Epithelial cell of proximal tubule (primary cell): ENCODE data around the gene KIAA1217. TPM values are rescaled to one million over a fixed set of nuclear protein-coding genes. Genes with fewer than 3 reads are reported as not detected.

ENCODE experiments used
- DNase-seq: peaks from one replicate; pipeline ENCODE4 v3.0.0-alpha.2; 2011; ENCODE audit warnings: low read depth
- H3K4me3 ChIP-seq: 2 replicates; pipeline ENCODE4 v1.5.1; 2011; ENCODE audit warnings: low read depth, mild to moderate bottlenecking, low read length
- total RNA-seq: library from RNA; depleted of rRNA; stranded (reverse); fragments of >200 nt; gene quantifications from 2 replicates; pipeline ENCODE4 v1.2.3, GENCODE V29; 2015
- TF ChIP-seq, protein P1 (sequence below): conservative IDR thresholded peaks from 2 replicates; pipeline ENCODE4 v1.5.1; 2012; ENCODE audit warnings: low read depth, mild to moderate bottlenecking, low read length

KIAA1217 gene
- total RNA-seq, 1 donor from 2014 or later: 20.2 TPM

DNA sequence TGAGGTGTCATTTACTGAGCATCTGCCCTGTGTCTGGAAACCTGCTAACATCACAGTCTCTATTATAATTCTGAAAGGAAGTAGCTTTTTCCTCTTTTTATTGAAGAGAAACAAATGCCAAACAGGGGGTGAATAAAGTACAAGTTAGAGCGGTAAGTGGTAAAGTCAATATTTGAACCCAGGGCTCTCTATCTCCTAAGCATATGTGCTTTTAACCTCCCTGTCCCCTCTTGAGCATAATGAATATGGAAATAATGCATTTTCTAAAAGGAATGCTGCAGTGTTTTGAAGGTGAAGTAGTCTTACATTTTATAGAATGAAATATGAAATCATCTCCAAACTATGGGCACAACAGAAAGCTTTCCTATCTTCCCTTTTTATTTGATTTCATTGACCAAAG is 196.7 kb downstream of the KIAA1217 start:
- DNase-seq: no peak
- TF ChIP-seq, protein P1, sequence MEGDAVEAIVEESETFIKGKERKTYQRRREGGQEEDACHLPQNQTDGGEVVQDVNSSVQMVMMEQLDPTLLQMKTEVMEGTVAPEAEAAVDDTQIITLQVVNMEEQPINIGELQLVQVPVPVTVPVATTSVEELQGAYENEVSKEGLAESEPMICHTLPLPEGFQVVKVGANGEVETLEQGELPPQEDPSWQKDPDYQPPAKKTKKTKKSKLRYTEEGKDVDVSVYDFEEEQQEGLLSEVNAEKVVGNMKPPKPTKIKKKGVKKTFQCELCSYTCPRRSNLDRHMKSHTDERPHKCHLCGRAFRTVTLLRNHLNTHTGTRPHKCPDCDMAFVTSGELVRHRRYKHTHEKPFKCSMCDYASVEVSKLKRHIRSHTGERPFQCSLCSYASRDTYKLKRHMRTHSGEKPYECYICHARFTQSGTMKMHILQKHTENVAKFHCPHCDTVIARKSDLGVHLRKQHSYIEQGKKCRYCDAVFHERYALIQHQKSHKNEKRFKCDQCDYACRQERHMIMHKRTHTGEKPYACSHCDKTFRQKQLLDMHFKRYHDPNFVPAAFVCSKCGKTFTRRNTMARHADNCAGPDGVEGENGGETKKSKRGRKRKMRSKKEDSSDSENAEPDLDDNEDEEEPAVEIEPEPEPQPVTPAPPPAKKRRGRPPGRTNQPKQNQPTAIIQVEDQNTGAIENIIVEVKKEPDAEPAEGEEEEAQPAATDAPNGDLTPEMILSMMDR: no peak
- H3K4me3 ChIP-seq: no peak overlapping the region

DNA sequence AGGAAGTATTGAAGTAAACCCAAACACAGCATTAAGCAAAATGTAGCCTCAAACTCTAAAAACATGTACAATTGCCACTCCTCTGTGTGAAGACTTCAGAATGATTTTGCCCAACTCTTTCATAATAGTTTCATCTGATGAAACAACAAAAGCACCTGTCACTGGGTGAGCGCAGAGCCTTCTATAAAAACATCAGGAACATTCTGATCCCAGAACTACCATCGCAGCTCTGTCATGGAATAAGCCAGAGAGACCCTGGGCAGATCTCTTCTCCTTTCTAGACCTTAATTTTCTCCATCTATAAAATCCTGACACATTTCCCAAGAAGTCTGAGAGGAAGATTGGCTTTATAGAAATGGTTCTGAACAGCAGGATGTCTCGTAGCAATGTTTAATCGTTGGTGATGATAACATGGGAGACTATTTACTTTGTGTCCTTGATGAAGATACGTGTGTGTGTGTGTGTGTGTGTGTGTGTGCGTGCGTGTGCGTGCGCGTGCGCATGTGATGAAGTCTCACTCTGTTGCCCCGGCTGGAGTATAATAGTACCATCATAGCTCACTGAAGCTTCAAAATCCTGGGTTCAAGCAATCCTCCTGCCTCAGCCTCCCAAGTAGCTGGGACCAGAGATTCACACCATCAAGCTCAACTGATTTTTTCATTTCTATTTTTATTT is 198.0 kb downstream of the KIAA1217 start:
- TF ChIP-seq, protein P1: no peak
- no peak overlapping the region for H3K4me3 ChIP-seq
- no peak for DNase-seq

DNA sequence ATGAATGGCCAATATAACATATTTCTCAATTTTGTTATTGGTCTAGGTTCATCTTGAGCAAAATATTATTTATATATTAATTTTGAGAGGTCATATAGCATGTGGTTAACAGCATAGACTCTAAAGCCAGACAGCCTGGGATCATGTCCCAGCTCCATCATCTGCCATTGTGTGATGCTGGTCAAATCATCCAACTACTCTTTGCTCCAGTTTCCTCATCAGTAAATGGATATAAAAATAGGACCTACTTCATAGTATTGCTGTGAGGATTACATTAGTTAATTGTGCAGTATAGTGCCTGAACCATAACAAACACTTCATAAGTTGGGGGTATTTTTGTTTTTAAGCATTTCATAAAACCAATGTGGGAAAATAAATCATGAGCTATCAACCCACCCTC is 199.0 kb downstream of the KIAA1217 start:
- H3K4me3 ChIP-seq: no peak overlapping the region
- TF ChIP-seq, protein P1: no peak
- DNase-seq: no peak

DNA sequence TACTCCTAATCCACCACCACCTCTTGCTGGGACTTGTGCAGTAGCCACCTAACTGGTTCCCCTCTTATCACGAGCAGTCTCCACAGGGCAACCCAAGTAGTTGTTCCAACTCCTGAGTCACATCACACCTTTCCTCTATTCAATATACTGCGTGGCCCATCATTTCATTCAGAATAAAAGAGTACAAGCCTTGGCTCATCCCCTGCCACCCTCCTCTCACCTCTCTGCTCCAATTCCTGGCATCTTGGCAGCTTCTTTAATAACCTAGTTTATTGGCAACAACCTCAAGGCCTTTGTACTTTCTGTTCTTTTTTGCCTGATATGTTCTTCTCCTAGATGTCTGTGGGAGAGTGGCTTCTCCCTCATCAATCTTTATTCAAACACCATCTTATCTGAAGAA is 199.4 kb downstream of the KIAA1217 start:
- TF ChIP-seq, protein P1: no peak
- H3K4me3 ChIP-seq: no peak overlapping the region
- no peak for DNase-seq

DNA sequence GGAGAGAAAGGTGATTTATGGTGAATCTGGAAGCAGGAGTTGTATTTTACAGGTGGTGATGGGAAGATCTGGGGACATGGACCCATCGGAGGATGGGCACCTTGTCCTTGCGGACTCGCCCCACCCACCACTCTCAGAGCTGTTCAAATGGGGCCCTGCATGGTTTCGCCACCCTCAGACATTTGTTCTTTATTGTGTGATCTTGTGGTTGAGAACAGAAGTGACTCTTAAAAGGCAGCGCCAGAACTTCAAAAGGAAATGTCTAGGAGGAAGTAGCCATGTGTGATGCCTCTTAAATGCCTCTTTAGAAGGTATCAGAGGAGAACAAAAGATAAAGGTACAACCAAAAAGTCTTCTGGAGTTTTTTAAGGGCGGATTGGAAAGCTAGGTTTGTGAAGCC is 205.7 kb downstream of the KIAA1217 start:
- DNase-seq: no peak
- H3K4me3 ChIP-seq: no peak overlapping the region
- TF ChIP-seq, protein P1: no peak

DNA sequence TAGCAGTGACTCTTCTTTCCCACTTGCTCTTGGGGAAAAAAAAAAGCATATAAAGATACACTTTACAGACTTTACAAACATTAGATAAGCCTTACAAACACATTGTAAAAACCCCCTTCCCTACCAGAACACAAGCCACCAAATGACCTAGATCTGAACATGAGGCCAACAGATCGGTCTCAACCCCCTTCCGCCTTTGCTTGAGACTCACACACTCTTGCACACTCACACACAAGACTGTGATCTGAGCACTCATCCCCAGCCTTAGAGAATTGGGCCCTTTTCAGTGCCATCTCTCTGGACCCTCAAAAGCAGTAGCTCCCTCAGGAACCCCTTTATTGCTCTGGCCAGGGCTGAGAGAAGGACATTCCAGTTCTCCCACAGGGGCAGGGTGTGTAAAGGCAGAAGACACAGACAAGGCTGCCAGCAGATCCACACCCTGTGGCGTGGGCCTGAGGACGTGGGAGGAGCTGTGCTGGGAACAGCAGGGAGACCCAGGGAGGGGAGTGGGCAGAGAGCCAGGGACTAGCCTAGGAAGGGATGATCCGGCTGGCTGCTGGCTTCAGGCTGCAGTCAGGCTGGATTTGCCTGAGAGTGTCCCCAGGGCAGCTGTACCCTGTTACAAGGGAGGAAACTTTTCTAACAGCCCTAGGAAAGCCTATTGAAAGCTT is 206.7 kb downstream of the KIAA1217 start:
- no peak overlapping the region for H3K4me3 ChIP-seq
- no peak for DNase-seq
- TF ChIP-seq, protein P1: no peak

DNA sequence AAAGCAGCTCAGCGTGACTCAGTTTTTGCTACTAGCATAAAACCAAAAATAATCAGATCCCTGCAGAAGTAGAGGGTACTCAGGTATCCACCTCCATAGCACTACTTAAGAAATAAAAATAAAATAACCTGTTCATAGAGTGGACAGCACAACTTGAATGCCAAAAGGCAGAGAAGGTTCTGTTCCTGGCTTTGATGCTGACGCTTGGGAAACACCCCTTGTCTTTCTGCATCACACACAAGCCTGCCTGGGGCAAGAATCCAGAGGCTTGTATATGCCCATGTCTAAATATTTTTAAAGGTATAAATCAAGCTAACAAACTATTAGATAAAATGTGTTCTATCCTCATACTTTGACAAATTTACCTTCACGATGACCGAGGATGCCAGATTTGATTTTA is 207.3 kb downstream of the KIAA1217 start:
- TF ChIP-seq, protein P1: no peak
- no peak overlapping the region for H3K4me3 ChIP-seq
- DNase-seq: no peak
